Breast epithelium (tissue), 4 donors: ENCODE measurements around the gene DNM1. TPM values are rescaled to one million over a fixed set of nuclear protein-coding genes. Genes with fewer than 3 reads are reported as not detected.

ENCODE experiments used
- DNase-seq, 2 donors: peaks; one replicate each; pipeline ENCODE4 v3.0.0-alpha.2; 2019; ENCODE audit warnings: low spot score in 2 of 2
- H3K27ac ChIP-seq, 2 donors: fragments of 200-600 bp; sonication (generic) in 1 of 2; one replicate each; pipeline ENCODE4 v1.5.1; 2016 to 2019; ENCODE audit warnings: mild to moderate bottlenecking in 1 of 2
- H3K27me3 ChIP-seq, 2 donors: fragments of 200-600 bp; sonication (generic) in 1 of 2; one replicate each; pipeline versions ENCODE4 v1.5.1 to v1.6.0; 2017 to 2019; ENCODE audit warnings: control low read depth in 1 of 2, mild to moderate bottlenecking in 1 of 2
- H3K36me3 ChIP-seq: fragments of 200-600 bp; one replicate; pipeline ENCODE4 v1.5.1; 2019
- H3K4me1 ChIP-seq, 2 donors: fragments of 200-600 bp; sonication (generic); one replicate each; pipeline ENCODE4 v1.5.1; 2016 to 2019; ENCODE audit warnings: control low read depth in 1 of 2
- H3K4me3 ChIP-seq, 3 donors: fragments of 200-600 bp; sonication (generic); 1 replicate in 2 of 3; 2 replicates in 1 of 3; pipeline ENCODE4 v1.5.1; 2016 to 2019; ENCODE audit warnings: mild to moderate bottlenecking in 3 of 3, moderate library complexity in 2 of 3
- H3K9me3 ChIP-seq, 2 donors: fragments of 200-600 bp; sonication (generic) in 1 of 2; one replicate each; pipeline ENCODE4 v1.5.1; 2016 to 2019; ENCODE audit warnings: control low read depth in 1 of 2
- CTCF ChIP-seq, 3 donors: fragments of 450-650 bp; IDR thresholded peaks; one replicate each; pipeline ENCODE4 v1.5.1; 2016 to 2017; ENCODE audit warnings: antibody characterized with exemption in 3 of 3, mild to moderate bottlenecking in 3 of 3, moderate library complexity in 3 of 3
- POLR2A ChIP-seq: fragments of 450-650 bp; IDR thresholded peaks from one replicate; pipeline ENCODE4 v1.6.1; 2016; ENCODE audit warnings: antibody characterized with exemption, mild to moderate bottlenecking, moderate library complexity
- POLR2AphosphoS5 ChIP-seq, 3 donors: sonication (generic); formaldehyde crosslinking; IDR thresholded peaks; one replicate each; pipeline ENCODE4 v1.6.1; 2017; ENCODE audit warnings: antibody characterized with exemption in 3 of 3
- intact Hi-C: fragments of 100-400 bp; cut with DNase I; formaldehyde crosslinking; loops from one replicate; pipeline ENCODE4 v1.15.1; 2023; ENCODE audit warnings: low total_unique reads
- total RNA-seq, 3 donors: library from RNA; depleted of rRNA; stranded (reverse); fragments of >200 nt; gene quantifications; one replicate each; pipeline ENCODE4 v1.1.0, GENCODE V29; 2016

Gene DNM1
- total RNA-seq, 3 donors from 2014 or later = 11.3 to 36.0 (median 12.5) TPM

- H3K4me1 ChIP-seq = no peaks in the 10 kb centered on the region
- no peak for DNase-seq
- no peak overlapping the region for H3K4me3 ChIP-seq
- intact Hi-C loops = no loop called here
- TF ChIP-seq POLR2AphosphoS5 (IDR thresholded peaks at IDR 0.05) (no peak), CTCF (IDR thresholded peaks at IDR 0.05) (no peak), POLR2A (no peak)
- no peaks in the 10 kb centered on the region for H3K9me3 ChIP-seq
- peak overlapping the region in 1 of 2 donors; percentile 63 for H3K27ac ChIP-seq
- no peaks in the 10 kb centered on the region for H3K36me3 ChIP-seq
- H3K27me3 ChIP-seq = no peaks in the 10 kb centered on the region
Observed at GRCh38 chr9:128233817-128234406, 30.7 kb downstream of the DNM1 start.

GRCh38 chr9:128242124-128242523 lies 38.9 kb downstream of the DNM1 start:
- Histone ChIP-seq H3K27ac (peak overlapping the region; percentile 52 to 93), H3K4me3 (no peak overlapping the region), H3K36me3 (no peaks in the 10 kb centered on the region), H3K9me3 (no peaks in the 10 kb centered on the region), H3K27me3 (no peaks in the 10 kb centered on the region), H3K4me1 (peaks cover 0 to 4% of the 10 kb centered on the region in 2 donors)
- intact Hi-C loops = no loop called here
- no peak for DNase-seq
- TF ChIP-seq POLR2A (no peak), CTCF (IDR thresholded peaks at IDR 0.05) (no peak), POLR2AphosphoS5 (IDR thresholded peaks at IDR 0.05) (no peak)

GRCh38 chr9:128242828-128243214 lies 39.6 kb downstream of the DNM1 start:
- DNase-seq = no peak
- TF ChIP-seq POLR2A (no peak), CTCF (IDR thresholded peaks at IDR 0.05) (no peak)
- peaks cover 0 to 4% of the 10 kb centered on the region in 2 donors for H3K4me1 ChIP-seq
- H3K9me3 ChIP-seq = no peaks in the 10 kb centered on the region
- no peaks in the 10 kb centered on the region for H3K27me3 ChIP-seq
- H3K27ac ChIP-seq = peak overlapping the region; percentile 52 to 93
- peak overlapping the region; percentile 48 to 66 (median 54) for H3K4me3 ChIP-seq
- no peaks in the 10 kb centered on the region for H3K36me3 ChIP-seq
- intact Hi-C loops = no loop called here

- peak overlapping the region; percentile 48 to 66 (median 54) for H3K4me3 ChIP-seq
- no peak for DNase-seq
Observed at GRCh38 chr9:128243215-128244018, 40.2 kb downstream of the DNM1 start.

More at GRCh38 chr9:128243215-128244018, 40.2 kb downstream of the DNM1 start:
- TF ChIP-seq CTCF (IDR thresholded peaks at IDR 0.05) = no peak
- TF ChIP-seq POLR2A = no peak
- TF ChIP-seq POLR2AphosphoS5 (IDR thresholded peaks at IDR 0.05) = no peak
- H3K9me3 ChIP-seq = no peaks in the 10 kb centered on the region
- H3K27me3 ChIP-seq = no peaks in the 10 kb centered on the region
- H3K36me3 ChIP-seq = no peaks in the 10 kb centered on the region
- peaks cover 0 to 4% of the 10 kb centered on the region in 2 donors for H3K4me1 ChIP-seq
- intact Hi-C loops = no loop called here
- peak overlapping the region; percentile 52 to 93 for H3K27ac ChIP-seq
